ENCODE measurements around the gene HS6ST3. TPM values are rescaled to one million over a fixed set of nuclear protein-coding genes. Genes with fewer than 3 reads are reported as not detected.

The HS6ST3 gene
- polyA plus RNA-seq, 1 donor = 1.4 TPM

DNA sequence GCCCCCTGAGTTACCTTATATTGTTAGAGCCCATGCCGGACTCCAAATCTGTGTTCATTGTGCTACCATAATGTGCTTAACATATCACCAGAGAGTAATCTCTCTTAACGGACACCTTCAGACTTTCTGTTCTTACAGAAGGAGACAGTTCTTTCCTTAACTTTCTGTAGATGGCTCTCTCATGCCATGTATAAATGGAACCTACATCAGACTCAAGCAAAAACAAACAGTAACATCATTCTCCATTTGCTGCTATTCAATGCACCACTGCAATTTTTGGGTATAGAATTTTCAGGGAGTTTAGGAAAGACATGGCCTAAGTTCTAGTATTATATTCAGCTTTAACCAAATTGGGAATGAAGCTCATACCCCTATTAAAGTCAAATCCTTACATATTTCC is 24.1 kb upstream of the HS6ST3 start:
- Histone ChIP-seq H3K36me3 (ENCODE audit: control insufficient read depth, insufficient read depth, low read length) (no peaks in the 10 kb centered on the region), H3K27ac (ENCODE audit: low read length) (no peak overlapping the region), H3K4me3 (ENCODE audit: low read length) (no peak overlapping the region), H3K27me3 (ENCODE audit: control insufficient read depth, insufficient read depth, low read length) (no peaks in the 10 kb centered on the region), H3K4me1 (ENCODE audit: control insufficient read depth, insufficient read depth, low read length) (no peaks in the 10 kb centered on the region), H3K9me3 (ENCODE audit: control insufficient read depth, low read depth, low read length) (no peaks in the 10 kb centered on the region)
- no CpG with 5 or more reads among the region's 2 CpGs for WGBS (ENCODE audit: insufficient coverage, low lambda C conversion rate)
- DNase-seq = no peak

- Histone ChIP-seq H3K27me3 (ENCODE audit: control insufficient read depth, insufficient read depth, low read length) (no peaks in the 10 kb centered on the region), H3K4me1 (ENCODE audit: control insufficient read depth, insufficient read depth, low read length) (no peaks in the 10 kb centered on the region), H3K4me3 (ENCODE audit: low read length) (no peak overlapping the region), H3K9me3 (ENCODE audit: control insufficient read depth, low read depth, low read length) (no peaks in the 10 kb centered on the region), H3K36me3 (ENCODE audit: control insufficient read depth, insufficient read depth, low read length) (no peaks in the 10 kb centered on the region), H3K27ac (ENCODE audit: low read length) (no peak overlapping the region)
- no CpG with 5 or more reads among the region's 2 CpGs for WGBS (ENCODE audit: insufficient coverage, low lambda C conversion rate)
- DNase-seq = no peak
These were observed 21.2 kb upstream of the HS6ST3 start for GRCh38 chr13:96068729-96069128.

GRCh38 chr13:96071504-96071903 is 18.4 kb upstream of the HS6ST3 start:
- Histone ChIP-seq H3K4me3 (ENCODE audit: low read length) (no peak overlapping the region), H3K27me3 (ENCODE audit: control insufficient read depth, insufficient read depth, low read length) (no peaks in the 10 kb centered on the region), H3K4me1 (ENCODE audit: control insufficient read depth, insufficient read depth, low read length) (no peaks in the 10 kb centered on the region), H3K9me3 (ENCODE audit: control insufficient read depth, low read depth, low read length) (no peaks in the 10 kb centered on the region), H3K36me3 (ENCODE audit: control insufficient read depth, insufficient read depth, low read length) (no peaks in the 10 kb centered on the region), H3K27ac (ENCODE audit: low read length) (no peak overlapping the region)
- no peak for DNase-seq
- 100% methylated on average over 1 of the region's 6 CpGs for WGBS (ENCODE audit: insufficient coverage, low lambda C conversion rate)

DNA sequence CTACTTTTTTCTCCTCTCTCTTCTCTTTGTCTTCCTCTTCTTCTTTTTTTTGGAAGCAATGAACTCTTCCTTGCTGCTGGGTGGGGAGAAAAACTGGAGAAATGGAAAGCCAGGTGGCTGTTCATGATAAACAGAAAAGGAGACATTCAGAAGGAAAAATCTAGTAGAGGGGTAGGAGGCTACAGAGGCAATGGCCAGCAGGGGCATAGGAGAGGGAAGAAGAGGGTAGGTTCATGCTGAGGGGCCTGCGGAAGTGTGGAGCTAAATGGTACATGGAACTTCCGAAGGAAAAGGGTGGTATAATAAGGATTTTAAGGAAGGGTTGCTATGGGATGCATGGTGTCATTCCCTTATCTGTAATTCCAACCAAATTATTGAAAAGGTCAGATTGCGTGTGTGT is 17.5 kb upstream of the HS6ST3 start:
- Histone ChIP-seq H3K27me3 (ENCODE audit: control insufficient read depth, insufficient read depth, low read length) (no peaks in the 10 kb centered on the region), H3K36me3 (ENCODE audit: control insufficient read depth, insufficient read depth, low read length) (no peaks in the 10 kb centered on the region), H3K4me3 (ENCODE audit: low read length) (no peak overlapping the region), H3K4me1 (ENCODE audit: control insufficient read depth, insufficient read depth, low read length) (no peaks in the 10 kb centered on the region), H3K27ac (ENCODE audit: low read length) (no peak overlapping the region), H3K9me3 (ENCODE audit: control insufficient read depth, low read depth, low read length) (no peaks in the 10 kb centered on the region)
- WGBS (ENCODE audit: insufficient coverage, low lambda C conversion rate) = 100% methylated on average over 1 of the region's 3 CpGs
- no peak for DNase-seq

GRCh38 chr13:96075953-96076543 is 13.9 kb upstream of the HS6ST3 start:
- 100% methylated on average over 1 of the region's 3 CpGs for WGBS (ENCODE audit: insufficient coverage, low lambda C conversion rate)
- Histone ChIP-seq H3K9me3 (ENCODE audit: control insufficient read depth, low read depth, low read length) (no peaks in the 10 kb centered on the region), H3K27me3 (ENCODE audit: control insufficient read depth, insufficient read depth, low read length) (no peaks in the 10 kb centered on the region), H3K27ac (ENCODE audit: low read length) (no peak overlapping the region), H3K4me1 (ENCODE audit: control insufficient read depth, insufficient read depth, low read length) (no peaks in the 10 kb centered on the region), H3K4me3 (ENCODE audit: low read length) (no peak overlapping the region), H3K36me3 (ENCODE audit: control insufficient read depth, insufficient read depth, low read length) (no peaks in the 10 kb centered on the region)
- no peak for DNase-seq

DNA sequence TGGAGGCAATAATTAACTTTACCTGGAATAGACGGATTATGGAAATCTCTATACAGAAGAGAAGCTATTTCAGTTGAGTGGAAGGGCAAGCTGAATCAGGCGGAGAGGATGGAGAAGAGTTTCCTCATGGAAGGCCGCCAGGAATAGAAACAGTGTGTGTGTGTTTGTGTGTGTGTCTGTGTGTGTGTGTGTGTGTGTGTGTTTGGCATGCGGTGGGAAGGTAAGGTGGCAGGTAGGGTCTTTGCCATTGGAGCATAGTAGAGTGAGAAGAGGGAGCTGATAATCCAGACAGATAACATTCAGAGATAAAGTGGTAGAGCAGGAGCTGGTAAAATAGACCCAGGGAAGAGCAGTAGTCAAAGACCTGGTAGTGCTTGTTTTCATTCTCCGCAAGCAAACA is 9.2 kb upstream of the HS6ST3 start:
- DNase-seq = no peak
- 100% methylated on average over 2 of the region's 5 CpGs for WGBS (ENCODE audit: insufficient coverage, low lambda C conversion rate)
- peaks cover 5% of the 10 kb centered on the region for H3K4me1 ChIP-seq (ENCODE audit: control insufficient read depth, insufficient read depth, low read length)

GRCh38 chr13:96081888-96082287 is 8.0 kb upstream of the HS6ST3 start:
- no CpG with 5 or more reads among the region's 2 CpGs for WGBS (ENCODE audit: insufficient coverage, low lambda C conversion rate)
- peak in 1 of 2 donors; percentile 14 for DNase-seq
- H3K36me3 ChIP-seq (ENCODE audit: control insufficient read depth, insufficient read depth, low read length) = no peaks in the 10 kb centered on the region
- H3K4me1 ChIP-seq (ENCODE audit: control insufficient read depth, insufficient read depth, low read length) = peaks cover 5% of the 10 kb centered on the region
- no peaks in the 10 kb centered on the region for H3K9me3 ChIP-seq (ENCODE audit: control insufficient read depth, low read depth, low read length)
- H3K27me3 ChIP-seq (ENCODE audit: control insufficient read depth, insufficient read depth, low read length) = no peaks in the 10 kb centered on the region
- no peak overlapping the region for H3K27ac ChIP-seq (ENCODE audit: low read length)
- no peak overlapping the region for H3K4me3 ChIP-seq (ENCODE audit: low read length)

More for the DNA sequence above, 9.2 kb upstream of the HS6ST3 start:
- Histone ChIP-seq H3K27me3 (ENCODE audit: control insufficient read depth, insufficient read depth, low read length) (no peaks in the 10 kb centered on the region), H3K36me3 (ENCODE audit: control insufficient read depth, insufficient read depth, low read length) (no peaks in the 10 kb centered on the region), H3K4me3 (ENCODE audit: low read length) (no peak overlapping the region), H3K27ac (ENCODE audit: low read length) (no peak overlapping the region), H3K9me3 (ENCODE audit: control insufficient read depth, low read depth, low read length) (no peaks in the 10 kb centered on the region)

GRCh38 chr13:96082640-96083039 is 7.3 kb upstream of the HS6ST3 start:
- no peak for DNase-seq
- Histone ChIP-seq H3K9me3 (ENCODE audit: control insufficient read depth, low read depth, low read length) (no peaks in the 10 kb centered on the region), H3K27me3 (ENCODE audit: control insufficient read depth, insufficient read depth, low read length) (no peaks in the 10 kb centered on the region), H3K4me3 (ENCODE audit: low read length) (no peak overlapping the region), H3K4me1 (ENCODE audit: control insufficient read depth, insufficient read depth, low read length) (peaks cover 5% of the 10 kb centered on the region), H3K27ac (ENCODE audit: low read length) (no peak overlapping the region), H3K36me3 (ENCODE audit: control insufficient read depth, insufficient read depth, low read length) (no peaks in the 10 kb centered on the region)

GRCh38 chr13:96086736-96087135 is 3.2 kb upstream of the HS6ST3 start:
- peaks cover 25% of the 10 kb centered on the region for H3K27me3 ChIP-seq (ENCODE audit: control insufficient read depth, insufficient read depth, low read length)
- H3K36me3 ChIP-seq (ENCODE audit: control insufficient read depth, insufficient read depth, low read length) = no peaks in the 10 kb centered on the region
- H3K4me1 ChIP-seq (ENCODE audit: control insufficient read depth, insufficient read depth, low read length) = peaks cover 8% of the 10 kb centered on the region
- no CpG with 5 or more reads among the region's 1 CpG for WGBS (ENCODE audit: insufficient coverage, low lambda C conversion rate)
- H3K9me3 ChIP-seq (ENCODE audit: control insufficient read depth, low read depth, low read length) = no peaks in the 10 kb centered on the region
- H3K4me3 ChIP-seq (ENCODE audit: low read length) = no peak overlapping the region
- H3K27ac ChIP-seq (ENCODE audit: low read length) = no peak overlapping the region
- no peak for DNase-seq

DNA sequence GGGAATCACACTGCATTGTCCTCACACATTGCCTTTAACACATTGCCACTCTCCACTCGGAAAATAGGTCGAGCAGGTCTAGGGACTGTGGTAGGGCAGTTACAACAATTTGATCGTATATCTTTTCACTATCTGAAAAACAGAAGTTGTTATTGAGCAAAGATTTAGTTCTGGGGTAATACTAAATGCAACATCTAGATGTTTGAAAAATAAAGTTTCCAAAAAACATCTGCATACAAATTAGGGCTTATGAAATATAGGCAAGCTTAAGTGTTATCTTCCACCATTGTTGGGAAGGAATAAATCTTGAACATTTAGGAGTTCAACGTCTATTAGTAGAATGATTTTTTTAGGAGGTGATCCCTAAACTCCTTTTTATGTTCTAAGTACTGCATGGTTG is 768 bp upstream of the HS6ST3 start:
- 100% methylated on average over 1 of the region's 4 CpGs for WGBS (ENCODE audit: insufficient coverage, low lambda C conversion rate)
- Histone ChIP-seq H3K36me3 (ENCODE audit: control insufficient read depth, insufficient read depth, low read length) (no peaks in the 10 kb centered on the region), H3K4me3 (ENCODE audit: low read length) (no peak overlapping the region), H3K9me3 (ENCODE audit: control insufficient read depth, low read depth, low read length) (no peaks in the 10 kb centered on the region), H3K4me1 (ENCODE audit: control insufficient read depth, insufficient read depth, low read length) (peaks cover 3% of the 10 kb centered on the region), H3K27me3 (ENCODE audit: control insufficient read depth, insufficient read depth, low read length) (peaks cover 31% of the 10 kb centered on the region), H3K27ac (ENCODE audit: low read length) (no peak overlapping the region)
- no peak for DNase-seq

Measured in large intestine (tissue), 3 donors.